GM19351 (cell line): Measurements from ENCODE around the gene PHAX.
"Not testable (repeated sequence)": the region's sequence is repeated elsewhere in the genome, so short reads cannot be mapped to it uniquely, and the experiment has no call there.

Experiments
- ATAC-seq: cut with Tn5 transposase; IDR thresholded peaks from one replicate; pipeline ENCODE4 v1.9.1; 2021; ENCODE audit warnings: mild to moderate bottlenecking, moderate library complexity; ENCODE audit not compliant: unreplicated experiment

PHAX gene

GRCh38 chr5:126603402-126603991 lies 2.8 kb downstream of the PHAX start:
- ATAC-seq, result no peak

- ATAC-seq, result no peak
These were observed 4.8 kb downstream of the PHAX start for GRCh38 chr5:126605525-126605924.

GRCh38 chr5:126610160-126610559 lies 9.4 kb downstream of the PHAX start:
- no peak for ATAC-seq

GRCh38 chr5:126610616-126611015 lies 9.9 kb downstream of the PHAX start:
- no peak for ATAC-seq

- peak; percentile 33 for ATAC-seq
These were observed 13.3 kb downstream of the PHAX start for GRCh38 chr5:126613941-126614592.

- peak; percentile 93 for ATAC-seq
These were observed 14.5 kb downstream of the PHAX start for GRCh38 chr5:126615286-126615685.

GRCh38 chr5:126617603-126618002 lies 16.9 kb downstream of the PHAX start:
- not testable (repeated sequence) for ATAC-seq

- no peak for ATAC-seq
These were observed 19.0 kb downstream of the PHAX start for GRCh38 chr5:126619781-126620180.

- no peak for ATAC-seq
These were observed 23.8 kb downstream of the PHAX start for GRCh38 chr5:126624534-126624933.

GRCh38 chr5:126628102-126628501 lies 27.4 kb downstream of the PHAX start:
- no peak for ATAC-seq

GRCh38 chr5:126631920-126632319 lies 31.2 kb downstream of the PHAX start:
- no peak for ATAC-seq

- ATAC-seq, result no peak
These were observed 32.8 kb downstream of the PHAX start for GRCh38 chr5:126633552-126633951.

- no peak for ATAC-seq
These were observed 34.8 kb downstream of the PHAX start for GRCh38 chr5:126635585-126635984.

GRCh38 chr5:126636956-126637355 lies 36.2 kb downstream of the PHAX start:
- ATAC-seq, result no peak

- no peak for ATAC-seq
These were observed 40.1 kb downstream of the PHAX start for GRCh38 chr5:126640866-126641265.

- ATAC-seq, result no peak
These were observed 40.6 kb downstream of the PHAX start for GRCh38 chr5:126641387-126641786.

GRCh38 chr5:126645132-126645531 lies 44.4 kb downstream of the PHAX start:
- no peak for ATAC-seq

- ATAC-seq, result no peak
These were observed 46.3 kb downstream of the PHAX start for GRCh38 chr5:126647071-126647470.

GRCh38 chr5:126648471-126648870 lies 47.7 kb downstream of the PHAX start:
- no peak for ATAC-seq

- ATAC-seq, result not testable (repeated sequence)
These were observed 48.3 kb downstream of the PHAX start for GRCh38 chr5:126649057-126649456.

- ATAC-seq, result not testable (repeated sequence)
These were observed 49.0 kb downstream of the PHAX start for GRCh38 chr5:126649709-126650108.

GRCh38 chr5:126650463-126650862 lies 49.7 kb downstream of the PHAX start:
- no peak for ATAC-seq
